GM19351 (cell line): Measurements from ENCODE around the gene INHBA.

ENCODE experiments used
- ATAC-seq: cut with Tn5 transposase; IDR thresholded peaks from one replicate; pipeline ENCODE4 v1.9.1; 2021; ENCODE audit warnings: mild to moderate bottlenecking, moderate library complexity; ENCODE audit not compliant: unreplicated experiment

Gene INHBA

GRCh38 chr7:41702635-41703371 lies at the start of gene INHBA:
Gene INHBA, minus strand, starts transcription at chr7:41703090. Its CDS starts 2,716 bp downstream, at chr7:41700374.
- ATAC-seq = no peak

- ATAC-seq = no peak
These were observed 49.7 kb upstream of the INHBA start for GRCh38 chr7:41752615-41753014.

- ATAC-seq = no peak
These were observed 48.0 kb upstream of the INHBA start for GRCh38 chr7:41750661-41751540.

- ATAC-seq = no peak
These were observed 45.1 kb upstream of the INHBA start for GRCh38 chr7:41747961-41748360.

GRCh38 chr7:41745451-41745850 lies 42.6 kb upstream of the INHBA start:
- ATAC-seq = no peak

- ATAC-seq = no peak
These were observed 41.3 kb upstream of the INHBA start for GRCh38 chr7:41744161-41744560.

GRCh38 chr7:41742401-41743020 lies 39.6 kb upstream of the INHBA start:
- no peak for ATAC-seq

- ATAC-seq = no peak
These were observed 35.9 kb upstream of the INHBA start for GRCh38 chr7:41738806-41739205.

GRCh38 chr7:41738336-41738735 lies 35.4 kb upstream of the INHBA start:
- no peak for ATAC-seq

GRCh38 chr7:41735206-41735605 lies 32.3 kb upstream of the INHBA start:
- no peak for ATAC-seq

GRCh38 chr7:41732843-41733306 lies 30.0 kb upstream of the INHBA start:
- ATAC-seq = no peak

GRCh38 chr7:41732436-41732785 lies 29.5 kb upstream of the INHBA start:
- no peak for ATAC-seq

GRCh38 chr7:41731493-41732435 lies 28.9 kb upstream of the INHBA start:
- ATAC-seq = peak; percentile 99

- ATAC-seq = no peak
These were observed 27.8 kb upstream of the INHBA start for GRCh38 chr7:41730668-41731067.

GRCh38 chr7:41730161-41730560 lies 27.3 kb upstream of the INHBA start:
- ATAC-seq = no peak

GRCh38 chr7:41729059-41729458 lies 26.2 kb upstream of the INHBA start:
- ATAC-seq = no peak

GRCh38 chr7:41725013-41725412 lies 22.1 kb upstream of the INHBA start:
- ATAC-seq = no peak

GRCh38 chr7:41720886-41721285 lies 18.0 kb upstream of the INHBA start:
- no peak for ATAC-seq

- no peak for ATAC-seq
These were observed 17.2 kb upstream of the INHBA start for GRCh38 chr7:41720046-41720445.

GRCh38 chr7:41716691-41717090 lies 13.8 kb upstream of the INHBA start:
- ATAC-seq = no peak

GRCh38 chr7:41715000-41715399 lies 12.1 kb upstream of the INHBA start:
- ATAC-seq = no peak
